Measurements from ENCODE around the gene METTL21A.

Gene METTL21A

DNA sequence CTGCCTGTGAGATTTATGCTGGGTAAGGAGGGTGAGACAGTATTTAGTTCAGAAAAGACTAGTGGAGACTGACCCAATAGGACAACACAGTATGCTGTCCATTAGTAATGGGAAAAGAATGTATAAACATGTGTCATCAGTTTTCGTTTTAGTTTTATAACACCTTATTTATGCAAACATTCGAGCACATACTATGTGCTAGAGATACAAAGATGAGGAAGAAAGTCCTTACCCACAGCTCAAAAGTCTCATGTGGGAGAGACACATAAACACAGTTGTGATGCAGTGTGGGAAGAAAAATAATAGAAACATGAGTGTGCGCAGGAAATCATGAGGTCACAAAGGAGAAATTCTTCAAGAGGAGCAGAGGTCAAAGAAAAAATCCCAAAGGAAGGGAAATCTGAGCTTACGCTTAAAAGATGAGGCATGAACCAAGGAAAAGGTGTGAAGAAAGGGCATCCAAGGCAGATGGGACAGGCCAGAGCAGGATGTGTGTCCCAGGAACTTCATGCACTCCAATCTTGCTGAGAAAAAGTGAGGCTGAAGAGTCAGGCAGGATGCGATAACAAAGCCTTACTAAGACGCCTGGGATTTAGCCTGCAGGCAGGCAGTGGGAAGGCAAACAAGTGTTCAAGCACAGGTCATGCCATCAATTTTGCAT, 8.1 kb downstream of the METTL21A start:
- TF ChIP-seq, protein P1, sequence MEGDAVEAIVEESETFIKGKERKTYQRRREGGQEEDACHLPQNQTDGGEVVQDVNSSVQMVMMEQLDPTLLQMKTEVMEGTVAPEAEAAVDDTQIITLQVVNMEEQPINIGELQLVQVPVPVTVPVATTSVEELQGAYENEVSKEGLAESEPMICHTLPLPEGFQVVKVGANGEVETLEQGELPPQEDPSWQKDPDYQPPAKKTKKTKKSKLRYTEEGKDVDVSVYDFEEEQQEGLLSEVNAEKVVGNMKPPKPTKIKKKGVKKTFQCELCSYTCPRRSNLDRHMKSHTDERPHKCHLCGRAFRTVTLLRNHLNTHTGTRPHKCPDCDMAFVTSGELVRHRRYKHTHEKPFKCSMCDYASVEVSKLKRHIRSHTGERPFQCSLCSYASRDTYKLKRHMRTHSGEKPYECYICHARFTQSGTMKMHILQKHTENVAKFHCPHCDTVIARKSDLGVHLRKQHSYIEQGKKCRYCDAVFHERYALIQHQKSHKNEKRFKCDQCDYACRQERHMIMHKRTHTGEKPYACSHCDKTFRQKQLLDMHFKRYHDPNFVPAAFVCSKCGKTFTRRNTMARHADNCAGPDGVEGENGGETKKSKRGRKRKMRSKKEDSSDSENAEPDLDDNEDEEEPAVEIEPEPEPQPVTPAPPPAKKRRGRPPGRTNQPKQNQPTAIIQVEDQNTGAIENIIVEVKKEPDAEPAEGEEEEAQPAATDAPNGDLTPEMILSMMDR (conservative IDR thresholded peaks at IDR 0.05): no peak
- H3K27ac ChIP-seq: no peak overlapping the region

DNA sequence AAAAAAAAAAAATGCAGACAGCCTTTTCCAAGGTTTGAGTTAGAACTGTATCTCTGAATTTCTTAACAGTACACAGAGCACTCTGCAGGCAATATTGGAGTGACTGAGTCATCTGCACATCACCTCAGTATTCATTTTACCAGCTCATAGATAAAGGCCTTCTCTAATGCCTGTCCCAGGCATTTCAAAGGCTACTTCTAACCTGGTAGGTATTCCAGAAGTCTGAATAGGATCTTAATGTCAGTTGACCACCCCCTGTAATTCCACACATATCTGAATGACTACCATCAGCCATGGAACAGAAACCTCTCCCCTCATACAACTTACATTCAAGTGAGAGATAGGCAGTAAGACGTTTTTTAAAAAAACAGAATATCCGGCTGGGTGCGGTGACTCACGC, 9.0 kb downstream of the METTL21A start:
- TF ChIP-seq, protein P1 (conservative IDR thresholded peaks at IDR 0.05): no peak
- no peak overlapping the region for H3K27ac ChIP-seq

DNA sequence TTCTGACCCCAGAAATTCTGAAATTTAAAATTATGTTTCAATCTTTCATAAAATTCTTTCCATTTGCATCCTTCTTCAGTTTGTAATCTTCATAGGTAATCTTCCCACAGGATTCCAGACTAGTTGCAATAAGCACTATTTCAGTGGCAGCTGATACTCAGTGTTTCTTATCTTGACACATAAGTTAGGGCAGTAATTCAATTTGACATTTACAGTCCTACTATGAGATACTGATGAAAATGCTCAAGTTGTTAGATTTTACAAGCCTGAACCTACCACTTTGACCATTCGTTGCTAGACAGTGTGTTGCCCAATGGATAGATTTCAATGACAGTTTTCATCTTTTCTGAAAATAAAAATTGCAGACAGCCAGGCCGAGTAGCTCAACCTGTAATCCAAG, 10.4 kb downstream of the METTL21A start:
- TF ChIP-seq, protein P1 (conservative IDR thresholded peaks at IDR 0.05): no peak
- no peak overlapping the region for H3K27ac ChIP-seq

DNA sequence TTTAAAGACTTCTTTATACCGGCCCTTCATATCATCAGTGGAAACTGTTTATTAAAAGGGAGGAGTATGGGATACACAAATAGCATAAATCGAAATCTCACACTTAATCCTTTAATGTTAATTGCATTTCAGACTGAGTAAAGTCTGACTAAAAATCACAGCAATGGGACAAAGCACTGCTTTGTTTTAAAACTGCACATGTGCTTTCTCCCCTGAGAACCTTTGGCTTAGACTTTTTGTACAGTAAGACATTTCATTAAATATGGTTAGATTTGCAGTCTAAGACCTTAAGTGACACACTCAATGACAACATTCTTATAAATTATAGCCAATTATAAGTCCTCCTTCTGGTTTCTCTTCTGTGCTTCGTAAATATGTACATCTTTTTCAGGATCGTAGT, 12.5 kb downstream of the METTL21A start:
- TF ChIP-seq, protein P1 (conservative IDR thresholded peaks at IDR 0.05): no peak
- H3K27ac ChIP-seq: no peak overlapping the region

DNA sequence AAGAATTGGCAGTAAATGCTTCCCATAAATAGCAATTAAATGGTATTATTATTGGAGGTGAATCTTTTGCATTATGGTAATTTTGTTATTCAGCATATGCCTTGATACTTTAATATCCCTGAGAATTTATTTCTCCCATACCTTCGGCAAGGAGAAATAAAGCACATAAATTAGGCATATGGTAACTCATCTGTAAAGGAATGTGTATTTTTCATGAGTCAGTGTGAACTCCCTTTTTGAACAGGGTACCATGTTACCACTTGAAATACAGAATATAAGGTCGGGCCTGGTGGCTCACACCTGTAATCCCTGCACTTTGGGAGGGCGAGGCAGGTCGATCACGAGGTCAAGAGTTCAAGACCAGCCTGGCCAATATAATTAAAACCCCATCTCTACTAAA, 18.4 kb downstream of the METTL21A start:
- no peak overlapping the region for H3K27ac ChIP-seq
- TF ChIP-seq, protein P1 (conservative IDR thresholded peaks at IDR 0.05): no peak

DNA sequence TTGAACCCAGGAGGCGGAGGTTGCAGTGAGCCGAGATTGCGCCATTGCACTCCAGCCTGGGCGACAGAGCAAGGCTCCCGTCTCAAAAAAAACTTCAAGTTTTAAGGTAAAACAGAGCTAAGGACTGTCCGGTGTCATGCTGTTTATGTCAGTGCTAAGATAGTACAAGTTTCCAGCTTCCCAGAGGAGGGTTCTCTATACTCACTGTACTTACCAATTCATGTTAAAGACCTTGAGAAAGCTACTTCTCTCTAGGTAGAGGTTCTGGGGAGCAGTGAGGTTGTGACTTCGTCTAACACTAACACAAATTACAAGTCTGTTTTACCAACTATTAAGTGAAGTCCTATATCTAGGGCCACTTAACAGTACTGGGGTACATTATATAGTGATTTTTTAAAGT, 18.8 kb downstream of the METTL21A start:
- H3K27ac ChIP-seq: no peak overlapping the region
- TF ChIP-seq, protein P1 (conservative IDR thresholded peaks at IDR 0.05): no peak

DNA sequence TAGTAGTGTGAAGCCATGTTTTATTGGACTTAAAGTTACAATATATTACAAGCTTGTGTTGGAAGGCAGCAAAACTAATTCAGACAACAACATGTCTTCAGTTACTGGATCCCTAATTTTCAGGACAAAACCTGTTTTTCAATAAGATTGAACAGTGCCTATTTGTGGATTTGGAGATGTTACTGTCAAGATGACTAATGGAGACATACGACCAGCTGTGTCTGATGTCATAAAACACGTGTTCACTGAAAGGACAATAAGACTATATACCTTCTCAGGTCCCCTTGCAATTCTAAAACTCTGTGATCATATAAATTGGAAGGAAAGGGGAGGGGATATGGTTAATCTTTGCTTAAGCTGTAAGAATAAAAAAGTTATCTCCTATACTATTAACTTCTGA, 21.7 kb downstream of the METTL21A start:
- TF ChIP-seq, protein P1 (conservative IDR thresholded peaks at IDR 0.05): no peak

More for the DNA sequence above, 21.7 kb downstream of the METTL21A start:
- no peak overlapping the region for H3K27ac ChIP-seq
